Bronchial epithelial cell (primary cell): Measurements from ENCODE around the gene ARHGAP28. TPM values are rescaled to one million over a fixed set of nuclear protein-coding genes. Genes with fewer than 3 reads are reported as not detected.
A peak's percentile ranks its signal among the peaks of the same experiment; 100 is the strongest.

Source experiments
- DNase-seq: peaks from one replicate; pipeline ENCODE4 v3.0.0-alpha.2; 2010; ENCODE audit warnings: low read depth
- FAIRE-seq: peaks from 2 replicates; lab custom pipeline; 2011; peaks lifted over from hg19 to GRCh38; lab: Jason Lieb, UNC
- H3K27me3 ChIP-seq: 2 replicates; pipeline ENCODE4 v1.5.1; 2011; ENCODE audit warnings: low read length; ENCODE audit not compliant: control insufficient read depth, insufficient read depth
- H3K36me3 ChIP-seq: 2 replicates; pipeline ENCODE4 v1.5.1; 2011; ENCODE audit warnings: low read length; ENCODE audit not compliant: control insufficient read depth, insufficient read depth
- H3K4me3 ChIP-seq: 2 replicates; pipeline ENCODE4 v1.5.1; 2011; ENCODE audit warnings: mild to moderate bottlenecking, low read depth, low read length, control low read depth
- CTCF ChIP-seq: IDR thresholded peaks from 2 replicates; pipeline ENCODE4 v1.5.1; 2011; ENCODE audit warnings: mild to moderate bottlenecking, moderate library complexity, low read length, control low read depth, inconsistent platforms; ENCODE audit not compliant: insufficient read depth, severe bottlenecking
- total RNA-seq: library from RNA; depleted of rRNA; stranded (reverse); fragments of >200 nt; gene quantifications from 2 replicates; pipeline ENCODE4 v1.2.1, GENCODE V29; 2014

ARHGAP28 gene
- total RNA-seq, 1 donor from 2014 or later = 0.26 TPM

DNA sequence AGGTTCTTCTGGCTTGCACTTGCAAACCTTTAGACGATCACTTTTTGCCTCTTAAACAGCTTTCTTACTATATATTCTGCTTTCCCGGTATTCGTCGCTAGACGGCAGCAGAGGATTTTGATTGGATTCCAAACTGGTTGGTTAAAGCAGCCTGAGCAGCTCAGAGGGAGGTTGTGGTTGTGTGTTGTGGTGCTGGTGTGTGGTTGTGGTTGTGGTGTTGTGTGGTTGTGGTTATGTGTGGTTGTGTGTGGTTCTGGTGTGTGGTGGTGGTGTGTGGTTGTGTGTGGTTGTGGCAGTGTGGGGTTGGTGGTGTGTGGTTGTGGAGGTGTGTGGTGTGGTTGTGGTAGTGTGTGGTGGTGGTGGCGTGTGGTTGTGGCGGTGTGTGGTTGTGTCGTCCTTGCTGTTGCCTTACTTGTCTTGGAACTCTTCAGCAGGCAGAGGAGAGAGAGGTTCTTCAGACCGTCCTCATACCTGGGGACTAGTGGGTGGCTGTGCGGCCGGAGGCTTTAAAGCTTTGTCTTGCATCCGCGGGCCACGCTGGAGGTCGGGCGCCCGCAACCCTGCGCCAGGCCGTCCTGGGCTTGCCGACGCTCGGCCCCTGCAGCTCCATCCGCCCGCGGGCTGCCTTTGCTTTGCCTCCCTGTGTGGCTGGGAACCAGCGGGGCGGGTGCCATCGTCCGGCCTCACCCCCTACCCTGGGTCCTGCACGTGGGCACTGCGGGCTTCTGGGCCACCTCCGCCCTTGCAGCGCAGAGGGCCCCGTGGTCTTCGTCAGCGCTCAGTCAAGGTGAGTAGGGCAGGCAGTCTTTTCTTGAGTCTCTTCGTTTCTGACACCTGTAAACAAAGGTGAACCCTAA is 190.8 kb downstream of the ARHGAP28 start:
- H3K4me3 ChIP-seq = no peak overlapping the region
- DNase-seq (peak; percentile 53), FAIRE-seq (peak; percentile 92)
- no peaks in the 10 kb centered on the region for H3K36me3 ChIP-seq
- peak; percentile 90 for TF ChIP-seq CTCF
- no peaks in the 10 kb centered on the region for H3K27me3 ChIP-seq

- no peak for DNase-seq
- Histone ChIP-seq H3K27me3 (no peaks in the 10 kb centered on the region), H3K36me3 (no peaks in the 10 kb centered on the region), H3K4me3 (no peak overlapping the region)
- TF ChIP-seq CTCF = no peak
- FAIRE-seq = no peak
Measured at GRCh38 chr18:6921571-6921970, 192.1 kb downstream of the ARHGAP28 start.

- H3K27me3 ChIP-seq = no peaks in the 10 kb centered on the region
- DNase-seq (no peak), FAIRE-seq (no peak)
- no peak overlapping the region for H3K4me3 ChIP-seq
- H3K36me3 ChIP-seq = no peaks in the 10 kb centered on the region
- no peak for TF ChIP-seq CTCF
Measured at GRCh38 chr18:6923220-6923619, 193.7 kb downstream of the ARHGAP28 start.

- DNase-seq = no peak
- no peak overlapping the region for H3K4me3 ChIP-seq
- TF ChIP-seq CTCF = no peak
- H3K27me3 ChIP-seq = no peaks in the 10 kb centered on the region
- no peaks in the 10 kb centered on the region for H3K36me3 ChIP-seq
- FAIRE-seq = no peak
Measured at GRCh38 chr18:6927153-6927552, 197.6 kb downstream of the ARHGAP28 start.

DNA sequence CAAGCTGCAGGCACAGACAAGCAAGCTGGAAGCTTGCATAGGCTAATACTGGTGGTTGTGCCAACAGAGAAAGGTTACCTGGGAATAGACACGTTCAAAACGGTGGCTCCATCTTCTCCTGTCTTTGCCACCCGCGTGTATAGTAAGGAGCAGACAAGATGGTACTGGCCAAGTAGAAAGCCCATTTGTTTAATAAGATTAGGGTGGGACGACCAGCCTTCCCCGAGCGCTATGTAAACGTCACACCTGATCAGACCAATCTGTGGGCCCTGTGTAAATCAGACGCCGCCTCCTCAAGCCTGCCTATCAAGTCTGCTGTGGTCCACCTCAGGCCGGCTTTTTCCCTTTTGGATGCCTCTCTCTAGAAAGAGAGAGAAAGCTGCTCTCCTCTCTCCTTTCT is 198.8 kb downstream of the ARHGAP28 start:
- H3K27me3 ChIP-seq = no peaks in the 10 kb centered on the region
- FAIRE-seq = no peak
- TF ChIP-seq CTCF = no peak
- DNase-seq = no peak
- no peaks in the 10 kb centered on the region for H3K36me3 ChIP-seq
- no peak overlapping the region for H3K4me3 ChIP-seq
